ENCODE measurements around the gene CDT1.

The CDT1 gene

GRCh38 chr16:88792668-88793250 lies 10.8 kb upstream of the CDT1 start:
- no peak for TF ChIP-seq CTCF (conservative IDR thresholded peaks at IDR 0.05; ENCODE audit: low read depth, low read length)
- DNase-seq (ENCODE audit: low read depth) = no peak
- no peak overlapping the region for H3K4me3 ChIP-seq (ENCODE audit: low read length)

GRCh38 chr16:88793251-88793954 lies 10.2 kb upstream of the CDT1 start:
- no peak overlapping the region for H3K4me3 ChIP-seq (ENCODE audit: low read length)
- no peak for TF ChIP-seq CTCF (conservative IDR thresholded peaks at IDR 0.05; ENCODE audit: low read depth, low read length)
- no peak for DNase-seq (ENCODE audit: low read depth)

- no peak for DNase-seq (ENCODE audit: low read depth)
- TF ChIP-seq CTCF (conservative IDR thresholded peaks at IDR 0.05; ENCODE audit: low read depth, low read length) = no peak
- no peak overlapping the region for H3K4me3 ChIP-seq (ENCODE audit: low read length)
These were observed 7.3 kb upstream of the CDT1 start for GRCh38 chr16:88796278-88796677.

- DNase-seq (ENCODE audit: low read depth) = no peak
These were observed 5.5 kb upstream of the CDT1 start for GRCh38 chr16:88798073-88798472.

GRCh38 chr16:88798772-88799455 lies 4.7 kb upstream of the CDT1 start:
- no peak for TF ChIP-seq CTCF (conservative IDR thresholded peaks at IDR 0.05; ENCODE audit: low read depth, low read length)
- H3K4me3 ChIP-seq (ENCODE audit: low read length) = no peak overlapping the region
- no peak for DNase-seq (ENCODE audit: low read depth)

More at GRCh38 chr16:88798073-88798472, 5.5 kb upstream of the CDT1 start:
- TF ChIP-seq CTCF (conservative IDR thresholded peaks at IDR 0.05; ENCODE audit: low read depth, low read length) = no peak
- no peak overlapping the region for H3K4me3 ChIP-seq (ENCODE audit: low read length)

GRCh38 chr16:88799569-88800276 lies 3.9 kb upstream of the CDT1 start:
- no peak overlapping the region for H3K4me3 ChIP-seq (ENCODE audit: low read length)
- DNase-seq (ENCODE audit: low read depth) = no peak
- TF ChIP-seq CTCF (conservative IDR thresholded peaks at IDR 0.05; ENCODE audit: low read depth, low read length) = no peak

Measured in retinal pigment epithelial cell (primary cell).